Activated T-cell treated with anti-CD3 and anti-CD28 coated beads for 48 hours (primary cell): ENCODE data around the gene RBMS3.

Experiments used
- DNase-seq: peaks from one replicate; pipeline ENCODE4 v3.0.0-alpha.2; 2020; ENCODE audit warnings: low read depth

RBMS3 gene

DNA sequence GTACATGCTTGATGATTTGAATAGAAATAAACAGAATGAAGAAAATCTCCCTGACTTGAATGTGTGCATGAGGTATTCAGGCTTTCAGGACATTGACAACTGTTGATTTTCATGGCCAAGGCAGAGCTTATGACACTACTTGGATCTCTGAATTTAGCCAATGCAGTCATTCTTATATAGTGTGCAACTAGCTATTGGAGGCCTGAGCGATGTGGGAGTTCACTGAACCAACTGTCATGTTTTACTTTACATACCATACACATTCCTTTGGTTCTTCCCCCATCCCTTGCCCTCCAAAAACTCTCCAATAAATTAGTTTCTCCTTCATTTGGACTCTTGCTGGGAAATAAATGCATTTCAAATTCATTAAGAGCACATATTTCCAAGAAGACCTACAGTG lies 460.4 kb downstream of the RBMS3 start:
- no peak for DNase-seq

DNA sequence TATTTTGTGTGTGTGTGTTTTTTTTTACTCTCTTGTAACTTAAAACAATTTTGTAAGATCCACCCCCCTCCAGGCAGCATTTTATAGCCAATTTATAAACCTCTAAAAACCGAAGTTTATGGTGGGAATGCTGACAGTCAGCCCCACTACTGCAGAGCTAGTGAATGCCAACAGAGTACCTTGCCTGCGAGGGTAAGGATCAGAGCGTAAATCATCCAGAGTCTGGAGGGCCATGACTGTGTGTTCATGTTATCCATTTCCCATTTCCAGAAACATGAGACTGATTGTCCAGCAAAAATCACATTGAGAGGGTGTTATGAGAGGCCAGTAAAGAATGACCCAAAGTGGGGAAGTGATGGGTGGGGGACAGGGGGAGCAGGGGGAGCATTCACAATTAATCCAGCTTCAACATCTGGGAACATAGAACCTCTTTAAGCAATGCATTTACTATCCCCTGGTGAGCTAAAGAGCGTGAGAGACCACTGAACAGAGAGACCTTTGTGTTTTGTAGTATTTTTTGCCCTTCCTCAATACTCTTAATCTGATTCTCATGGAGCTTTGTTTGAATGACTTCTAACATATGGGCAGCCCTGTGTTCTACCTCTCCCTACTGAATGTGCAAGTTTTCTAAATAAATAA lies 464.5 kb downstream of the RBMS3 start:
- DNase-seq, result no peak

DNA sequence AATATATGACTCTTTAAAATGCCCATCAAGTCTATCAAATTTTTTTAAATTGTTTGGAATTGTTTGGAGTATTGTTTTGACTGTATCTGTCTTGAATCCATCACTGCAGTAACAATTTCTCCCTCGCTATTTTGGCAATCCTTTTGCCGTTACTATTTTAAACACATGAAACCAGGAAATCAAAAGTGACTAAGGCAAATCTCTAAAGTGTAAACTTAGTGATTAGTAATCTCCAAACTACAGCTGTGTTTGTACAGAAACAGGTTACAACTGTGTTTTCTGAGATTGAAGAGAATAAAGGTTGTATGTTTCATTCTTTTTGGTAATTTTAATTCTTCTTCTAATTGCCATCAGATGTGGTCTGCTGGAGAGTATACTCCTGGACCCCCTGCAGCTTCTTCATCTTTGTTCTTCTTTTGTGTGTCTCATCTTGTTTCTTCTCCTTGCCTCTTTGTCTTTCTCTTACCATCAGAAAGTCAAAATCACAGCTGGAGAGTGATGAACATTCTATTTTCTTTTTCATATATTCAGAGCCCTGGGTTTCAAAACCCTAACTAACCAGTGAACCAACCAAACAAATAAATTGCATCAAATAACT lies 465.4 kb downstream of the RBMS3 start:
- no peak for DNase-seq

DNA sequence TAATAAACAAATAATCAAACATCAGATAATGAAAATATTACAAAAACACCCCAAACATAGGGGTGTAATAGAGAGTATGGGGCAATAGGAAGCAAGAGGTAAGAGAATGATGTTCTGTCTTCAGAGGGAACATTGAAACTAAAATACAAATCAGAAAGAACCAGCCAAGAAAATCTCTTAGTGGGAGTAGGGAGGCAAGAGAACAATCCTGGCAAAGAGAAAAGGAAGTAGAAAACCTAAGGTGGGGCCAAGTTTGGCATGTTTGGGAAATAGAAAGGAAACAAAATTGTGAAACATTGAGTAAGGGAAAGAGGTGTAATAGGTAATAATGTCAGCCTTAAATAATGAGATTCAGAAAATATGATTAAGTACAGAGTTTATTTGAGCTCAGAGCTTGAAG lies 467.1 kb downstream of the RBMS3 start:
- DNase-seq, result no peak

DNA sequence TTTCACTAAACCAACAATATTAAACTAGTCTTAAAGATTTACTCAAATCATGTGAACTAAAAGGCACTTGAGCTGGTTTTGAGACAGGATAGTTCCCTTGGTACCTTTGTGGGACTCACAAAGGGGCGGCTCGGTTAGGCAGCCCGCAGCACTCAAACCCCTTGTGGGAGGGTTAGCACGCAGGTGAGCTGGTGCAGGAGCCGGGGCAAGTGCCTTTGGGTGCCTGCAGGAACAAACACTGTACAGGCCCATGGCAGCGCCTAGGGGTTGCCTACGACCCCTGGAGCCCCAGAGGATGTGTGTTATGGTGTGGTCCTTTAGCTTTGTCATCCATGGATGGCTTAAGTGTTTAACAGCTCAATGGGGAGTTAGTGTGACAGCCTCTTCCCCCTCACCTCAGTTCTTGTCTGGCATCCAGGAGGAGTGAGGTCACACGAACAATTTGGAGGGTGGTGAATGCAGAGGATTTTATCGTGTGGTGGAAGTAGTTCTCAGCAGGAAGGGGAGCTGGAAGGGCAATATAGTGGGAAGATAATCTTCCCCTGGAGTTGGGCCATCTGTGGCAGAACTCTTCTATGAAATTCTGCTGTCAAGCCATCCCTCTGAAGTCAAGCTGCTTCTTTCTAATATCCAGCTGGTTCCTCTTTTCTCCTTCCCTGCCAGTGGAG lies 470.9 kb downstream of the RBMS3 start:
- DNase-seq, result no peak

DNA sequence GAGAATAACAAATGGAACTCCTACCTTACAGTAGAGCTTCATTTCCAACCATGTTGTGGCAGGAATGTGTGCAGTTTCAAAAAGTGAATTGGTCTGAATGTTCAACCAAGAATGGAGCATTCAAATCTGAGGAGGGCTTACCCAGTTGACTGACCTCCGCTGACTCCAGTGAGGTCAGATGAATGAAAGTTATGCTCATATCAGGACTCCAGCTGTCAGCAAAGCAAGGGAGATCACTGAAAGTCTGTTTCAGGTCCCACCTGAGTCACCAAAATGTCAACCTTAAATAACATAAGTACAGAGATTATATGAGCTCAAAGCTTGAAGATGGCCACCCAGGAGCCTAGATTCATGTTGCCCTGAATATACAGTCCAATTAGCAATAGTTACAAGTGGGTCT lies 473.5 kb downstream of the RBMS3 start:
- DNase-seq, result no peak

DNA sequence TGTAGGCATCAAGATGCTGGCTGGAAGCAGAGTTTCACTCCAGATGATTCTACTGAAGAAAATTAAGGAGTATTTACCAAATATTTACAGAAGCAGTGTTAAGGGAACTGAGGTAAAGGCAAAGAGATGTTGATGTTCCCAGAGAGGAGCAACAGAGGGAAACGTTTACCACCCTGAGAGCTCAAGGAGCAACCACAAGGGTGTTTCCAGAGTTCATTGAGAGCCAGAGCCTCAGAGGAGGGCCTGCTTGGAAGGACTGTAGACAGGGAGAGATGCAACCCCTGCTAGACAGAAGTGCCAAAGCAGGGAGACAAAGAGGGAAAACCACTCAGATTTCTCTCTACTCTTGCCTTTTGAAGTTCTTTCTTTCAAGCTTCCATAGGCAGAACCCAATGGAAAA lies 474.5 kb downstream of the RBMS3 start:
- DNase-seq, result no peak

DNA sequence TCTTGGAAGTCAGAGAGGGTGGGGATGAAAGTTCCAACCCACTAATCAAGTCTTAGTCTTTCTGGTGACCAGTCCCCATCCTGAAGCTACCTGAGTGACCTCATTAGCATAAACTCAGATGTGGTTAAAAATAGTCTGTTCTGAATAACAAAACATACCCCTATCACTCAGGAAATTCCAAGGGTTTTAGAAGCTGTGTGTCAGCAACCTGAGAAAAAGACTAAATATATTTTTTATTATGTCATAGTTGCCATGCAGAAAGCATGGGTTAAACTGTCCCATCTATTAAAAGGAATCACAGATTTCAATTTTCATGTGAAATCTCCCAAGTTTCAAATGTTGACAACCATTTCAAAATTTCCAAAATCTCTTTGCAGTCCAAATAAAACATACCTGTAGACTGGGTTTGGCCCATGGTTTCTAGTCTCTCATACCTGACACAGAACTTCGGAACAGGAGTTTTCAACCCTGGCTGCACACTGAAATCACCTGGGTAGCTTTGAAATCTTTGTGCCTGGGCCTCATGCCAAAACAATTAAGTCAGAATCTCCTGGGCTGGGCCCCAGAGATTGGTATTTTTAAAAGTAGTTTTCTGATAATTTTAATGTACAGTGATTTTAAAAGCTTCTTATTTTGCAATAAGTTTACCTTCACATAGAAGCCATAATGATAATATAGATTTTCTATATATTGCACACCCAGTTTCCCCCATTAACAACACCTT lies 476.3 kb downstream of the RBMS3 start:
- no peak for DNase-seq

DNA sequence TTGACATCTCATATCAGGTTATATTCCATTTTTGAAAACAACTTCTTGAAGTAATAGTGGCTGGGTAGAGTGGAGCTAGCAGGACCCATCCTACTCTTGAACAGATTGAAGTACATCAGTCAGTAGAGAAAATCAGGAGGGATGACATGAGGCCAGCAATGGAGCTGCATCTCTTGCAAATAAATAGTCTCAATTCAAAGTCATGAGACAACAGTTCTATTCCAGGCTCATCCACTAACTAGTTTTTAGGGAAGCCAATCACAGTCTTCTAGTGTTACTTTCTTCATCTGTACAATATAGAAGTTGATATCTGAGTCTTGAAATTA lies 477.2 kb downstream of the RBMS3 start:
- no peak for DNase-seq

DNA sequence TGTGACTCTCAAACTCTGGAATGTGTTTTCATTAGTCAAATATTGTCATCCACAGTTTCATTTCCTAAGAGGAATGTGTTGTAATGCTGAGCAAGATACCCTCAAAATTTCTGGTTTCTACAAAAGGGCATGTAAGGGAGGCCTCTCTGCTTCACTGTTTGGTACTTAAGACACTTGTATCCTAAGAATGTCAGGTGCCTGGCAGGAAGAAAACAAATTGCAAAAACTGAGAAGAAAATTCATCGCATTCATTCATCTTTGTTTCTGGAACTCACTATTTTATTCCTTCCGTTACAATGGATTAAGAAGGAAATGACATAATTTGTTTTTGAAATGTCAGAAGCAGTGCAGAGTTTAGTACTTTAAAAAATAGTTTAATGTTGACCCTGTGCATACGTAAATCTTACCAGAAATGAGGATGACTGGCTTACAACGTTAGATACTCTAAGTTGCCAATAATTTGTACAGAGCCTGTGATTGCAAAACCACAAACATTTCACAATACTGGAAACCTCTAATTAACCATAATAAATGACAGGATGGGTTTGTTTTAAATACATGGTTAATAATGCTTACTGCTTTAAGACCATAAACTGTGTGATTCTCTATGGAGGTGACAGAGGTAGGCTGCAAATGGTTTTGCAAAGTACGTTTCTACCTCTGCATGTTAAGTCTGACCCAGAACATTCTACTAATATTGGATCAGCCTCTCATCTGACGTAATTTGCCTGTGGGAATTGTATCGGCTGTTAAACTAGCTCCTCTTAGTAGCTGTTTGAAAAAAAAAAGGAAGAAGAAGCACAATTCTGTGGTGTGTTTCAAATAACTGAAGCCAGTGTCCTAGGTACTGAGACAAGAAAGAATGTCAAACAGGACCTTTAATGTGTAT lies 477.8 kb downstream of the RBMS3 start:
- no peak for DNase-seq

DNA sequence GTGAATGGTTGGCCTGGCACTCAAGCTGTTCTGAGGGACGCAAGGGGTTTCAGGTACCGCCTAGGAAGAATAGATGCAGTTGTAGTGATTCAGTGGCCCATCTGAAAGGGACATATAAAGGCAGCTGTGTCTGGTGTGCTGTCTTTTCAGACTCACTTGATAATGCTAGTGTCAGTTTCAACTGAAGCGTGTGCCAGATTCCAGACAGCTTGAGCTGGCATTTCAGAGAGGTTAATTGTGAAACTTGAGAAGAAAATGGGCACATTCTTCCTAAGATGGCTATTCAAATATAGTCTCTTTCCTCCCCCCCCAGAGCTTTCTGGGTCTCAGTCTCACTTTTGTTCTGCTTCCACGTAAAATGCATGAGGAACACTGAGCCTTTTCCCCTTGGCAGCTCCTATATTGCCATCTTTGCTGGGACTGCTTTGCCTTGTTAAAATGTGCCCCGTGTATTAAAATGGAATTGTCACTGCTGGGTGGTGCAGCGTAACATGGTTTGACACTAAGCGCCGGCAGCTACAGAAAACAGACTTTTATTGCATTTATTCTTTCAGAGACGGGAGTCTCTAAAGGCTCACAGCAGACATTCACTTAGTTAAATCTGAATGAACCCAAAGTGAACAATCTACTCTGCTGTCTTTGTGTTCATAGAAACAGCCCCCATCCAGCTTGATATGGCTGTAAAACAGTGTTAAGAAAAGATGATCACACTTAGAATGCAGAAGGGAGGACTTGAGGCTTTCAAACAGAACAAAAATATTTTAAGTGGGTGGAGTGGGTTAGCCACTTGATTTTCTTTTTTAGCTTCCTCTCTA lies 478.7 kb downstream of the RBMS3 start:
- DNase-seq, result no peak

DNA sequence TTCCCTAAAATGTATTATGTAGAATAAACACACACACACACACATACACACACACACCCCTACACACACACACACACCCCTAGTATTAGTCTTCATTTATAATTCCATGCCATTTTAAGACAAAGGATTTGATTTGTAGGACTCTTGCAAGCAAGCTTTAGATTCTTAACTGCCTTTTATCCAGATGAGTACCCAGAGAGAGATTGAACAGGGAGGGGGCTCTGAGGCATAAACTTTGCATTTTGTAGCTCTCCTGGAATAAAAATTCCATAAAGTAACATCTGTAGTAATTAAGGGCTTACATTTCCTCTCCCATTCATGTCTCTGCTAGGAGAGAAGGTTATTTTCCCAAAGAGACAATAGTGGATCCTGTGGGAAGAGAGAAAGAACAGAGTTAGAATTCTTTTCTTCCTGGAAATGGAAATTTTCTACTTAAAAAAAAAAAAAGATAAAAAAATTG lies 479.4 kb downstream of the RBMS3 start:
- DNase-seq, result no peak

DNA sequence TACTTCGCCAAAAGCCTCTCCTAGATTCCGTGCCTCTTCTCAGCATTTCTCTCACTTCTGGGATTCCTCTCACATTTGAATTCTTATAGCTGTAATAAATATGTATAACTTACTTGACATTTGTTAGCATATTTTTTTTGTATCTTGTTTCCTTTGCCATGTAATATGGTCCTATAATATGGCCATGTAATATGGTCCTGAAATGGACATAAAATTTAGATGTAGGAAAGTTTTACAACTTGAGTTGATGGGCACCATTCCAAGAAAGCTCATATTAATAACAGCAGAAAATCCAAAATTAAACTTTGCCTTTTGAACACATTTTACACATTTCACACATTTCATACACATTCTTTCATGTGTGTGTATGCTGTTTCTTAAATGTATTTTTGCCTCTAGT lies 480.6 kb downstream of the RBMS3 start:
- DNase-seq, result no peak

DNA sequence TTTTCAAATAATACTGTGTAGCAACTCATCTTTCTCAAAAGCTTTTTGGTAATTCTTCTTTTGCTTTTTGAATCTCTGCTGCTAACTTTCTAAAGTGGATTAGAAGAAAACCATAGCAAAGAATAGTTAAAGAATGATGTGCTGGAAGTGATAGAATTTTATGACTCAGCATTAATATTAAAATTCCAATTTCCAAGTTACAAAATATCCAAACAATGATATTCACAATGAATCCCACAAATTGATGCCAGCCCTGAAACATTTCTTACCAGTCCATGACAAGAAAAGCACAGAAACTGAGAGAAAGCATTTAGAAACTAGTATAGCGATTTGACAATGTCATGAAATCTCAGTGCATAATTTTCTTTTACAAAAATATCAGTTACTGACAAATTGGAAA lies 482.2 kb downstream of the RBMS3 start:
- DNase-seq, result no peak

DNA sequence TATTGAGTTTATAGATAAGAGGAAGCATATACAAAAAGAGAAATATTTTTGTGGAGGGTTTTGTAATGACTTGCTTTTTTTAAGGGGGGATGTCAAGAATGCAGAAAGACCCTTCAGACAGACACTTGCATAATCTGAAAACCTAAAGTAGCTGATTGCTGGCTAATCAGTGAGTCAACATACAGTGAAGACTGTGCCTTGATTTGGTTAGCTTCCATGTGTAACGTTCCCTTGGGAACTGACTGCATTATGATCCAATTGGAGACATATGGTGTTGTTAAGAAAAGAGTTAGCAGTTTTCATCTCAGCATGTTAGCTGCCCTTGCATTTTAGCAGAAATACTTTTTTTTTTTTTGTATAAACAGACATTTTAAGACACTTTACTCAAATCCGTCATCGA lies 483.2 kb downstream of the RBMS3 start:
- no peak for DNase-seq

DNA sequence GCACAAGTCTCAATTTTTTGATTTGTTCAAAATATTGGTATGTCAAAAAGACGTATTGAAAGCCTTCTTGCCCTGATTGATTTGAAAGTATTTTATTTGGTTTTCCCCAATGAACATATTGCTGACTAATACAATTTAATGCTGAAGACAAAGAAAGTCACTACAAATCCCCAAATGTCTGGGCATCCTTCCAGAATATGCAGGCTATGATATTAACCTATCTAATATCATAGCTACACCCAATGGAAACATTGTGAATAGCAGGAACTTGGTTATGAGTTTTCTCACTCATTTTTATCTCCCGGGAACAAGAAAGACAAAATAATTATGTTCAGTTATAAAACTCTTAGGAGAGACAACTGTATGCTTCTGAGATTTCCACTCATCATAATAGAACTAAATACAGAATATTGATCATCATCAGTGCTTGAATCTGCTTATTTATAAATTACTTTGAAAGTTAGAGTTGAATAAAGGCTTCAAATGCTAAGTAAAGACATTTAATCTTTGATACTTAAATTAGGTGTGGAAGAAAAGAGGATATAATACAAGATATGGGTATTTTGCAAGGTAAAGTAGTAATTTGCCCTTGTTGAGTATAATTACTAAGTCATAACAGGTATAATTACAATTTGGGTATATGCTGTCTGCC lies 483.9 kb downstream of the RBMS3 start:
- DNase-seq, result no peak

DNA sequence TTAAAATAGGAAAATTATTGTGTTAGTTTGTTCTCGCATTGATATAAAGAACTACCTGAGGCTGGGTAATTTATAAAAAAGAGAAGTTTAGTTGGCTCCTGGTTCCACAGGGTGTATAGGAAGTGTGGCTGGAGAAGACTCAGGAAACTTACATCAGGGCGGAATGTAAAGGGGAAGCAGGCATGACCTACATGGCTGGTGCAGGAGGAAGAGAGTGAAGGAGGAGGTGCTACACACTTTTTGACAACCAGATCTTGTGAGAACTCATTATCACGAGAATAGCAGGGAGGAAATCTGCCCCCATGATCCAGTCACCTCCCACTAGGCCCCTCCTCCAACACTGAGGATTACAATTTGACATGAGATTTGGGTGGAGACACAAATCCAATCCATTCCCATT lies 490.7 kb downstream of the RBMS3 start:
- no peak for DNase-seq

DNA sequence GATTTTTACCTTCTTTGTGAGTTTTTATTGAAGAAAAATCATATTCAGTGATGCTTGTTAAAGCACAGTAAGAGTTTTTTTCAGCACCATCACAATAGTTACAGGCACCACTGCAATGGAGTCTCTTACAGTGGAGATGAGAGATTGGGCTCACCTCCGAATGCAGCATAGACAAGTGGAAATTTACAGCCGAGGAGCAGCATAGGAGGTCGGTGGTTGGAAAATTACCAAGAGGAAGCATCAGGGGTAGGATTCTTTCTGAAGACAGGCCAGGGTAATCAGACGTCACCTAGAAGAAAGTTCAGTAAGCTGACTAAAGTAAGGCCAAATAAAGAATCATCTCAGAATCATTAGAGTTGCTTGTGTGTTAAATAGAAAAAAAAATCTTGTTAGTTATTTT lies 491.6 kb downstream of the RBMS3 start:
- DNase-seq, result no peak

DNA sequence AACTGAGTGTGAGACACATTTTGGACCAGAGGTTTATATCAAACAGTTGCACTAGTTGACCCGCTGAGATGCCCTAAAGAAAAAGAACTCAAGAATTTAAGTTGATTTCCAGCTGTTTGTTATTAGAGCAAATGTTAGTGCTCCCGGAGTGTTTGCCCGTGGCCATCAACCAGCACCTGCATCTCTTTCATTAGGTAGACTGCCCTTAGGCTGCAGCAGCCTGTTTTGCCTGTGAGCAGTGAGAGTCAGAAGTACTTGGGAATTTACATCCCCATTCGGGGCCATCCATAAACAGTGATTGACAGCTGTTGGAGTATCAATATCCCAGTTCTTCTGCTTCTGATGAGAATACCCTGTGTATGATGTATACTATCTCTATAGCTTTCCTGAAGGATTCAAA lies 492.6 kb downstream of the RBMS3 start:
- no peak for DNase-seq

DNA sequence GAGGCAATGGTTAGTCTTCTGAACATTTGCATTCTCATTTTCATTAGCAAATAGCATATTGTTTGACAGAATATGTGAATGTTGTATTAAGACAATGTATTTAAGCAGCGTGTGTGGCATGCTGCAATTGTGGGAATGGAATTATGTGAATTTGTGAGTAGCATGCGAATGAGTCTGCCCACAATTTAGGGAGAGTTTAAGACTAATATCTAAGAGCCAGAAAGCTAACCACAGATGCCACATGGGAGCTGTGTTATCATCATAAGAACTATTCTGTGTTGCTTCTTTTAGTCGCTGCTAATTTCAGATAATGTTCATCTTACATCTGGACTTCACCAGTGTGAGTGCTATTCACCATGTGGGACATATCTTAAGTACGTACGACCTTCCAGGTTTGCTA lies 494.5 kb downstream of the RBMS3 start:
- no peak for DNase-seq

DNA sequence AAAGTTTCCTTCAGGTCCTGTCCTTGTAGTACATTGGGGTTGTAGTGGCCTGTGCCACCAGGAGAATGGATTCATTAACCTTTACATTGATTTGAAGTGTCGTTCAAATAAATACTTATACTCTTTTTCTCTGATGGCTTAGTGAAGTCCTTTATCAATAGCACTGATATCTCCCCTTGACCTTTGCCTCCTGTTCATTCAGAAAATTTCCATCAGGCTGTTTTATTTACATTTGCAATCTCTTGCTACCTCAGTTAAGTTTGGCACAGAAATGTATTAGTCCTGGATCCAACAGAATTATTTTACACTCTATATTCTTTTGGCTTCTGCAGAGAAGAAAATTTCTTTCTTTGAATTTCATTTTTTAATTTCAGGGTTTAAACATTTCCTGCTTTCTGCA lies 497.0 kb downstream of the RBMS3 start:
- DNase-seq, result no peak
